ENCODE measurements around the gene RAB3B. TPM values are rescaled to one million over a fixed set of nuclear protein-coding genes. Genes with fewer than 3 reads are reported as not detected.

The RAB3B gene
- total RNA-seq, 4 donors from 2014 or later, result 0.02 to 0.04 TPM; not detected in 2

DNA sequence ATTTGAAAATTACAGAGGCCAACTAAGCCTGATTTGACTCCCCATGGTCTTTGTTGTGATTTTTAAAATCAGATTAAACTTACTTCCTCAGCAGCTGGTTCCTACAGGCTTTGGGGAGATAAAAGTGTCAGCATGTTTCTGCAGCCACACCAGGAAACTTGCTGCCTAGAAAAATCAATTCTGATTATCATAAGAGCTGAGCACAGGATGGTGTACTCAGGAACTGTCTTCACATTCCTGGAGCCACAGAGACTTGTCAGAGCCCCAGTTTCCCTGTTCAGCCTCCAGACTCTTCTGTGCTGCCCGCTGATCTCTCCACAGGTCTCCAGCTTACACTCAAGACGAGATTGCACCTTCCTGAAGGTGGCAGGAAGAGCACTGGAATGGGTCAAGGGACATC is 23.9 kb downstream of the RAB3B start:
- TF ChIP-seq, protein P1, sequence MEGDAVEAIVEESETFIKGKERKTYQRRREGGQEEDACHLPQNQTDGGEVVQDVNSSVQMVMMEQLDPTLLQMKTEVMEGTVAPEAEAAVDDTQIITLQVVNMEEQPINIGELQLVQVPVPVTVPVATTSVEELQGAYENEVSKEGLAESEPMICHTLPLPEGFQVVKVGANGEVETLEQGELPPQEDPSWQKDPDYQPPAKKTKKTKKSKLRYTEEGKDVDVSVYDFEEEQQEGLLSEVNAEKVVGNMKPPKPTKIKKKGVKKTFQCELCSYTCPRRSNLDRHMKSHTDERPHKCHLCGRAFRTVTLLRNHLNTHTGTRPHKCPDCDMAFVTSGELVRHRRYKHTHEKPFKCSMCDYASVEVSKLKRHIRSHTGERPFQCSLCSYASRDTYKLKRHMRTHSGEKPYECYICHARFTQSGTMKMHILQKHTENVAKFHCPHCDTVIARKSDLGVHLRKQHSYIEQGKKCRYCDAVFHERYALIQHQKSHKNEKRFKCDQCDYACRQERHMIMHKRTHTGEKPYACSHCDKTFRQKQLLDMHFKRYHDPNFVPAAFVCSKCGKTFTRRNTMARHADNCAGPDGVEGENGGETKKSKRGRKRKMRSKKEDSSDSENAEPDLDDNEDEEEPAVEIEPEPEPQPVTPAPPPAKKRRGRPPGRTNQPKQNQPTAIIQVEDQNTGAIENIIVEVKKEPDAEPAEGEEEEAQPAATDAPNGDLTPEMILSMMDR (IDR thresholded peaks at IDR 0.05 in 4 of 5, conservative IDR thresholded peaks at IDR 0.05 in 1 of 5), result no peak
- no peak for TF ChIP-seq POLR2A (IDR thresholded peaks at IDR 0.05)
- in situ Hi-C loops (cut with MboI; ENCODE audit: low sequenced_read_pairs in 4 of 4), result no loop called here
- no peak overlapping the region for H3K4me3 ChIP-seq

DNA sequence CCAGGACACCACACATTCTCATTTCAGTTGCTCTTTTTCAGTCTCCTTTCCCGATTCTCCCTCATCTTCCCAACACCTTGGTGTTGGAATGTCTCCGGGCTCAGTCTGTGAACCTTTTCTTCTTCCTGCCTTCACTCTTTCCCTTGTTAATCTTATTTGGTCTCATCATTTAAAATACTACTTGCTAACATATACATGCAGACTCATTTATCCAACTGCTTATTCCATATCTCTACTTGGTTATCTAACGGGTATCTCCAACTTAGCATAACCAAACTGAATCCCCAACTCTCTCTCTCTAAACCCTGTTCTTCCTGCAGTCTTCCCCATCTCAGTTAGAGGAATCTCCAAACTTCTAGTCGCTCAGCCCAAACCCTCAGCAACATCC is 26.2 kb downstream of the RAB3B start:
- Histone ChIP-seq H3K4me1 (no peaks in the 10 kb centered on the region), H3K27ac (no peak overlapping the region), H3K36me3 (no peaks in the 10 kb centered on the region), H3K27me3 (peaks cover 0 to 2% (median 0%) of the 10 kb centered on the region in 3 donors), H3K4me3 (no peak overlapping the region), H3K9me3 (no peaks in the 10 kb centered on the region)
- TF ChIP-seq, protein P1 (IDR thresholded peaks at IDR 0.05 in 4 of 5, conservative IDR thresholded peaks at IDR 0.05 in 1 of 5), result no peak
- no peak for TF ChIP-seq POLR2A (IDR thresholded peaks at IDR 0.05)
- intact Hi-C loops (cut with DNase I; ENCODE audit: low total_unique reads) (no loop called here), in situ Hi-C loops (cut with MboI; ENCODE audit: low sequenced_read_pairs in 4 of 4) (no loop called here)
- ATAC-seq (no peak), DNase-seq (no peak)

More for the DNA sequence above, 23.9 kb downstream of the RAB3B start:
- ATAC-seq, result no peak
- H3K4me1 ChIP-seq, result no peaks in the 10 kb centered on the region
- H3K27ac ChIP-seq, result no peak overlapping the region
- H3K27me3 ChIP-seq, result no peaks in the 10 kb centered on the region
- intact Hi-C loops (cut with DNase I; ENCODE audit: low total_unique reads), result no loop called here
- DNase-seq, result no peak
- no peaks in the 10 kb centered on the region for H3K36me3 ChIP-seq
- H3K9me3 ChIP-seq, result no peaks in the 10 kb centered on the region

DNA sequence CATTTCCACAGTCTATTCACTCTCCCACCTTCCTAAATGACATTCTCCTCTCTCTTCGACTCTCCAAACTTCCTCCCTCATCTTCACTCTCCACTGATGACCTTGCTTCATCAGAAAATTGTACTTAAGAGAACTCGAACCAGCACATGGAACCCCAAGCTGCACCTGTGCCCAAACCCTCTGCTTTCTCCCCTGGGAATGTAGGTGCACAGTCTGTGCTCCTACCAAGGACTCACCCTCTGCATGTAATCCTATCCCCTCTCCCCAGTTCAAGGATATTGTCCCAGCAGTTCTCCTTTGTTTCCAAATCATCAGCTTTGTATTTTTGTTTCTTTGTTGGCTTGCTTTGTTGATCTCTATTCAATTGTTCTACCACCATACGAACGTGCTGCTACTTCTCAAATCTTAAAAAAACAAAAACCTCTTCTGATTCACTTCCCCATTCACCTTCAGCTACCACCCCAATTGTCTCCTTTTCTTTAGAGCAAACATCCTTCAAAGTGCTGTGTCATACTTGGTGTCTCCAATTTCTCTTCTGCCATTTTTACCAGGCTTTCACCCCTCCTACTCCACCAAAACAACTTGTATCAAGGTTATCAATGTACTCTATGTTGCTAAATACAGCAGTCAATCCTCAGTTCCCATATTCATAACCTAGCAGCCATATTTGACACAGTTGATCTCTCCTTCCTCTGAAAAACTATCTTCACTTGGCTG is 26.8 kb downstream of the RAB3B start:
- no peaks in the 10 kb centered on the region for H3K4me1 ChIP-seq
- TF ChIP-seq, protein P1 (IDR thresholded peaks at IDR 0.05 in 4 of 5, conservative IDR thresholded peaks at IDR 0.05 in 1 of 5), result no peak
- TF ChIP-seq POLR2A (IDR thresholded peaks at IDR 0.05), result no peak
- peaks cover 0 to 2% (median 0%) of the 10 kb centered on the region in 3 donors for H3K27me3 ChIP-seq
- H3K27ac ChIP-seq, result no peak overlapping the region
- no peak overlapping the region for H3K4me3 ChIP-seq
- no peaks in the 10 kb centered on the region for H3K9me3 ChIP-seq
- DNase-seq, result no peak
- in situ Hi-C loops (cut with MboI; ENCODE audit: low sequenced_read_pairs in 4 of 4) (no loop called here), intact Hi-C loops (cut with DNase I; ENCODE audit: low total_unique reads) (no loop called here)
- no peak for ATAC-seq
- H3K36me3 ChIP-seq, result no peaks in the 10 kb centered on the region

DNA sequence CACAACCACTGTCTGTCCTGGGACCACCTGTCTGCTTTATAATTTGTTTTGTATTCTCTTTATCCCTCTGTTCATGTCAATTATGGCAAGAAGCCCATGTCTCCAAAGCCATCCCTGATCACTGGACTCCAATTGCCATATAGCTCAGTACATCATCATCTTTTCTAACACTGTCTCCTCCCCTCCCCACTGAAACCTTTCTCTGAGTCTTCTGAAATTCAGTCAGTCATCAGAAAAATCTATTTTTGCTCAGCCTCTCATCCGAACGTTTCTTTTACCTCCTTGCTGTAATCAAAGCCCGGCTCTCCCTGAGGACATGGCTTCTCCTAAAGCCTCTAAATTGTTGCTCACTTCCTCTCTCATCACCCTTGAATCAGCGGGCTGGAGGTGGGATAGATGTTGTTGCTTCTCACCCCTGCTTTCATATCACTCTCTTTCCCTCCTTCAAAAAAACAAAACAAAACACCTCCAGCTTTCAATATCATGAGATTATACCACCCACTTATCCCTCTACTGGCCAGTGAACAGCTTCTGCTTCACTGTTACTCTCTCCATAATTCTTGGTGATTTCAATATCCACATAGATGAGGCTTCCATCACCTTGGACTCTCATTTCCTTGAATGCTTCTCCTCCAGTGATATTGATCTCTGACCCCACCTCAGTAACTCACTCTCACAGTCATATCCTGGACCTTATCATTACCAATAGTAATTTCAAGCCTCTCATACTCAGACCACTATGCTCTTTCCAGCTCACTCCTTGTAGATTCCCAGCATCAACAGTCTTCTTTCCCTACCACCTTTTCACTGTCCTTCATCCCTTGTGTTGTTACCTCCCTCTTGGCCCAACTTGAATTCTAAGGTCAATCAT is 27.8 kb downstream of the RAB3B start:
- Histone ChIP-seq H3K4me3 (no peak overlapping the region), H3K36me3 (no peaks in the 10 kb centered on the region), H3K27me3 (peaks cover 0 to 2% (median 0%) of the 10 kb centered on the region in 3 donors), H3K27ac (no peak overlapping the region), H3K9me3 (no peaks in the 10 kb centered on the region), H3K4me1 (no peaks in the 10 kb centered on the region)
- DNase-seq (no peak), ATAC-seq (no peak)
- TF ChIP-seq POLR2A (IDR thresholded peaks at IDR 0.05), result no peak
- intact Hi-C loops (cut with DNase I; ENCODE audit: low total_unique reads), result no loop called here
- in situ Hi-C loops (cut with MboI; ENCODE audit: low sequenced_read_pairs in 4 of 4), result no loop called here

DNA sequence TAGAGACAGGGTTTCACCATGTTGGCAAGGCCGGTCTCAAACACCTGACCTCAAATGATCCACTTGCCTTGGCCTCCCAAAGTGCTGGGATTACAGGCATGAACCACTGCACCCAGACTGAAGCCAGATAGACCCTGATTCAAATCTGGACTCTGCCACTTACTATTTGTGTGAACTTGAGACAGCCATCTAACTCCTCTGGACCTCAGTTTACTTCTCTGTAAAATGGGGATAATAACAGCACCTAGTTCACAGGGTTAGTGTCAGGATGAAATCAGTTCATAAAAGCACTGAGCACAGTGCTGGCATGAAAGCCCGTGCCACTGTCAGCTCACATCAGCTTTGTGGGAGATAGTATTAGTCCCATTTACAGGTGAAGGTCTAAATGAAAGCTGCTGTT is 28.5 kb downstream of the RAB3B start:
- H3K27me3 ChIP-seq, result peaks cover 0 to 2% (median 0%) of the 10 kb centered on the region in 3 donors

More for the DNA sequence above, 28.5 kb downstream of the RAB3B start:
- H3K9me3 ChIP-seq, result no peaks in the 10 kb centered on the region
- DNase-seq (no peak), ATAC-seq (no peak)
- H3K36me3 ChIP-seq, result no peaks in the 10 kb centered on the region
- H3K27ac ChIP-seq, result no peak overlapping the region
- no peak overlapping the region for H3K4me3 ChIP-seq
- H3K4me1 ChIP-seq, result no peaks in the 10 kb centered on the region
- in situ Hi-C loops (cut with MboI; ENCODE audit: low sequenced_read_pairs in 4 of 4), result no loop called here
- TF ChIP-seq, protein P1 (IDR thresholded peaks at IDR 0.05 in 4 of 5, conservative IDR thresholded peaks at IDR 0.05 in 1 of 5), result no peak
- TF ChIP-seq POLR2A (IDR thresholded peaks at IDR 0.05), result no peak
- intact Hi-C loops (cut with DNase I; ENCODE audit: low total_unique reads), result no loop called here
